Vagina (tissue), 2 donors: Measurements from ENCODE around the gene TSC2.

Source experiments
- CTCF ChIP-seq, 3 experiments: fragments of 450-650 bp in 2 of 3; fragments of 200-600 bp in 1 of 3; sonication (generic) in 1 of 3; IDR thresholded peaks; one replicate each; pipeline ENCODE4 v1.5.1; 2017 to 2019; ENCODE audit warnings: antibody characterized with exemption in 3 of 3, mild to moderate bottlenecking in 2 of 3, moderate library complexity in 2 of 3
- POLR2A ChIP-seq, 2 donors: fragments of 450-650 bp; IDR thresholded peaks; one replicate each; pipeline ENCODE4 v1.6.1; 2017; ENCODE audit warnings: antibody characterized with exemption in 2 of 2, mild to moderate bottlenecking in 2 of 2, moderate library complexity in 2 of 2

GRCh38 chr16:2027024-2028010, 20.5 kb upstream of the TSC2 start:
- TF ChIP-seq CTCF (IDR thresholded peaks at IDR 0.05) = no peak
- TF ChIP-seq POLR2A (IDR thresholded peaks at IDR 0.05) = no peak
